HG03565 (cell line): Measurements from ENCODE around the gene S100A5.

Source experiments
- ATAC-seq: cut with Tn5 transposase; IDR thresholded peaks from one replicate; pipeline ENCODE4 v1.9.1; 2021; ENCODE audit warnings: mild to moderate bottlenecking, moderate library complexity; ENCODE audit not compliant: unreplicated experiment

S100A5 gene

DNA sequence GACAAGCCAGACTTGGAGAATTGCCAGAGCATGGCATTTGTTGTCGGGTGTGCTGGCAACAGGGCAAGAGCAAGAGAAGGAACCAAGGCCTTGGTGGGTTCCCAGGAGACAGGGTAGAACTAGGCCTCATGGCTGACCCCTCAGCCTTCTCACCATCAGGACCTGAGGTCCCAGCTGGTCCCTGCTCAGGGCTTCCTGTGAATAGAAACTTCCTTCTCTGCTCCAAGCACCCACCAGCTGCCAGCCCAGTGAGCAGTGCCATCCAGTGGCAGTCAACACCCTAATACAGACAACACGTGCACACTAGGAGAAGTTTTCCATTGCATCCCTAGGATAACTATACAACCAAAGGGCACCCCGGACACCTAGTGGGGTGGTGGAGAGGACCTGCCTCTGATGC, 27.7 kb downstream of the S100A5 start:
- ATAC-seq: no peak

DNA sequence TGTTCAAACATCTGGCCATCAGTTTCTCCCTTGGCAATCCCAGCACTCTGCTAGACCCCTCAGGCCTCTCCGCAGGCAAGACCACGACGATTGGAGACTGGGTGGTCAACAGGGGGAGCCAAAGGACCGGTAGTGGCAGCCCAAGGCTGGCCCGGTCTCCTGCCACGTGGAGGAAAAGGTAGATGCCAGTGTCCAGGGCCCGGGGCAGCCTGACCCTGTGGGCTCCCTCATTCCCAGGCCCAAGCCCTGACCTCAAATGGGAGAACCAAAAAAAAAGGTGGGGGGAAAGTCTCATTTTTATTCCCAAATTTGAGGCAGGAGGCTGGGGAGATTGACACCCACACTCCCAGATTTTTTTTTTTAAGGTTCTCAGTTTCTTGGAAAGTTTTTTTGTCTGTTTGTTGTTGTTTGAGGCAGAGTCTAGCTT, 29.7 kb downstream of the S100A5 start:
- no peak for ATAC-seq

DNA sequence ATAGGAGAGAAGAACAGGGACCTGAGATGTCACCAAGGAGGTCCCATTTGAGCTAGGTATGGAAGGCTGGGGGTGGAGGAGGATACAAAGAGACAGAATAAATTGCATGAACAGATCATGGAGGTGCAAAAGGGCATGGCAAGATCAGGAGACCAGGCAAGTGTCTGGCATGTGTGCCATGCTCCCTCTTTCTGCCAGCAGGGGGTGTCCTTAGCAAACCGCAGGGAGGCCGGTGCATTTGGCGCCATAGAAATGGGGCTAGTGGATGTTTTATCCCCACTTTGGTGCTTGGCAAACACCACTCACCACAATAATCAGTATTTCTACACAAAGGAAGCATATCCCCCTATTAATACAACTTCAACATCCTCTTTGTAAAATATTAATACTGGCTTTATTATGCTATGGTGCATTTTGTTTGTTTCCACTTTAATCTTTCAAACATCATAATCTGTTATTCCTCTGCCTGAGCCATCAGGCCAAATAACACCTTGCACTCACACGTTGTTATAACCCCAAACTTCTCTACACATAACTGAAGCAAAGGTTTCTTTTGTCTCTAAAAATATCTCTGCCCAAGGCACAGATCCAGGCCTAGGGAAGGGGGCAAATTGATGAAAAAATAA, 30.9 kb downstream of the S100A5 start:
- no peak for ATAC-seq

DNA sequence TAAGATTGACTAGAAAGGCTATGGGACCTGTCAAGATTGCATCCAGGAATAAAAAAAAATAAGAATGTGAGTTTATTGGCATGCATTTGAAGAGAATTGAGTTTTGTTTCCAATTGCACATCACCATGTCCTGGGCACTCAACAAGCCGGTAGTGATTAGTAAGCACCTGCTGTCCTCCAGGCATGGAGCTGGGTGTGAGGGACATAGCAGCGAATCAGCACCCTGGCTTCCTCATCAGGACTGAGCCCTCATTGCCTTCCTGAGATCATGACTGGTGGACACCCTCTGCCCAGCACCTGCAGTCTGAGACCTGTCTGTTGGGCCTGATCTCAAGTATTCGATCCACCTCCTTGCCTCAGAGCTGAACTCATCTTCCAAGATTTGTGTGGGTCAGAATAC, 31.7 kb downstream of the S100A5 start:
- no peak for ATAC-seq

DNA sequence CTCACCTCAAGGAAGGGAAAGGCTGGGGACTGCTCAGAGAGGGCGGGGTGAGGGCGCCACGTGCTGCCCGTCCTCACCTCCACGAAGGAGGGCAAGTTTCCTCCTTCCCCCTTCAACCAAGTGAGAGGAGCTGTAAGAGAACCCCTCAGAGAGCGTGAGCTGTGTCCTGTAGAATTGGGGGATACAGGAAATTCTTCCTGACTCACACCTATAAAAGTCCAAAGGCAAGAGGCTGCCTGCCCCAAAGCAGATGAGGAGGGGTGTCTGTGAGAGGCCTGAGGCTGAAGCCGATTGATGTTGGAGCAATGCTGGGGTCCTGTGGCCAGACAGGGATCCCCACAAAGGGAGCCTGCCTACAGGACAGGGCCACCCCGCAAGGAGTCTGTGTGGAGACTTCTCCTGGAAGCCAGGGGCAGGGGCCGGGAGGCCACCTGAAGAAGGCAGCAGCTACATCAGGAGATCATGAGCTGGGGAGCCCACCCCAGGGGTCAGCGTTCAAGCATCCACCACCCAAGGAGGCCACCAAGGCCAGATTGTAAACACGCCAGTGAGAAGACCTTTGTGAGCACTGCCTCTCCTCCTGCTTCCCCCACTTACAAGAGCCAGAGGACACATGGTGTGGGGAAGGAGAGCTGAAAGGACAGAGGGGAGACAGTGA, 32.7 kb downstream of the S100A5 start:
- ATAC-seq: no peak

DNA sequence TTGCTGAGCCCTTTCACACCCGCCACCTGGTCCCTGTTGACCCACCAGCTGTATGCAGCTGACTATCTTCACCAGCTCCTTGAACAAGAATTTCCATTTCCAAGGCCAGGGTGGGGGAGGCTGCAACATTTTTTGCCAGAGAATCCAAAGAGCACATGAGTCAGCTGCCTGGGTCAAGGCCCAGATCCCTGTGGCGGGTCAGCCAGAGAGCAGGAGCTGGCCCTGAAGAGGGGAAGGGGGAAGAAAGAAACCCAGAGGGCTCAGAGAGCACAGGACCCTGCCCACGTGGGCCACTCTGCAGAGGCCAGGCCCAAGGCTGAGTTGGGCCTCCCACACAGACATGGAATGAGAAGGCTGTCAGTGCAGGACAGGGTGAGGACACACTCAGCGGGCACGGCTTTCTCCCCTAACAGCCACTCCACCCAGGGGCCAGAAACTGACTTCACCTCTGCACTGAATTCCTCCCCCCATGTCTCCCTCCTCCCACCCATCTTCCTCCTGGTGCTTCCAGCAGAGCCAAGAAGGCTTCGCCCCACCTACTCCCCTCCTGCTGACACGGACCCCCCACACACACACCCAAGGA, 33.8 kb downstream of the S100A5 start:
- ATAC-seq: no peak

DNA sequence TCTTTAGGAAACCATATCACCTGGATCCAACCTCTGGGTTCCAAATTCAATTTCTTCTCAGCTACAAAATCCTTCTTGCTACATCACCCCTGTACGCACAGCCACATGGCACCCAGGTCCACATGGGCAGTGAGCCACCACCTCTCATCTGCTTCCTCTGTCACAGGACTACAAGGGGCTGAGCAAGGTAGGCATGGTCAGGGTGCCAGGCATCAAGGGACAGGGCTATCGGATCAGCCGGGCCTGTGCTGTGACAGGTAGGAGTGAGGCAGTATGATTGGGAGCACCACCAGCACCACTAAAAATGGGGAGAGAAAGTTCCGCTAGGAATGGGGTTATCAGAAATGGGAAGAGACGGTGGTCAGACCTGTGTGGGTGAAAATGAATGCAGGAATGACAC, 34.3 kb downstream of the S100A5 start:
- no peak for ATAC-seq

DNA sequence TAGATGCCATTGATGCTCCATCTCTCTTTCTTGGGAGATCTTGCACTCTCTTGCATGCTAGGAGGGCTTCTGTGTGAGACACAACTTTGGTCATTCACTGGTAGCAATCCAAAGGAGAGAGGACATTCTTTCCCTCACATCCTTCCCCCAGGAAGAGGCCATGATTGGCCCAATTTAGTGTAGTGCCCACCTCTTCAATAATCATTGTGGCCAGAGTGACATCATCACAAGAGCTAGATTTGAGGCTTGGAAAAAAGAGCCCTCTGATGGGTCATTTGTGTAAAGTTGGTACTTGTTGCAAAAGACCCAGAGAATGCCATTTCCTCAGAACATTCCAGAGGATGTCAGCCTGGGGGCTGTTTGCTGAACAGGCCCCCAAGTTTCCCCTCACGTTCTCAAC, 35.2 kb downstream of the S100A5 start:
- no peak for ATAC-seq

DNA sequence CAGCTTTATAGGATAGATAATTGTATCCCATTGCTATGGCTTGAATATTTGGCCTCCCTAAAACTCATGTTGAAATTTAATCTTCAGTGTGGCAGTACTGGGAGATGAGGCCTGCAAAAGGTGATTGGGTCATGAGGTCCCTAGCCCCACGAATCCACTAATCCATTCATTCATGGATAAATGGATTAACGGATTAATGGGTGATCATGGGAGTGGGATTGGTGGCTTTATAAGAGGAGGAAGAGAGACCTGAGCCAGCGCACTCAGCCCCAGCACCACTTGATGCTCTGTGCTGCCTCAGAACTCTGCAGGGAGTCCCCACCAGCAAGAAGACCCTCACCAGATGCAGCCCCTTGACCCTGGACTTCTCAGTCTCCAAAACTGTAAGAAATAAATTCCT, 37.0 kb downstream of the S100A5 start:
- ATAC-seq: no peak

DNA sequence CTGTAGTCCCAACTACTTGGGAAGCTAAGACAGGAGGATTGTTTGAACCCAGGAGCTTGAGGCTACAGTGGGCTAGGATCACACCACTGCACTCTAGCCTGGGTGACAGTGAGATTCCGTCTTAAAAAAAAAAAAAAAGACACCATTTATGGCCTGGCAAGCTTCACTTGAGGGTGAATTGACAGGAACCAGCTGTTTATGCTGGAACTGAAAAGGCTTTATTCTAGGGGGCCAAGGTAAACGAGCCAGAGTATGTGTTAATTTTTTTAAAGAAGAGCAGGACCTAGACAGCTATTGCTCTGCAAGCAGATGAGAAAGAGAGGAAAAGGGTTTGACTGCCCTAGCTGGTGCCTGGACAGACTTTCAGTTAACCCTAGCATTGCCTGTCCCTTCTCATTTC, 42.0 kb downstream of the S100A5 start:
- no peak for ATAC-seq

DNA sequence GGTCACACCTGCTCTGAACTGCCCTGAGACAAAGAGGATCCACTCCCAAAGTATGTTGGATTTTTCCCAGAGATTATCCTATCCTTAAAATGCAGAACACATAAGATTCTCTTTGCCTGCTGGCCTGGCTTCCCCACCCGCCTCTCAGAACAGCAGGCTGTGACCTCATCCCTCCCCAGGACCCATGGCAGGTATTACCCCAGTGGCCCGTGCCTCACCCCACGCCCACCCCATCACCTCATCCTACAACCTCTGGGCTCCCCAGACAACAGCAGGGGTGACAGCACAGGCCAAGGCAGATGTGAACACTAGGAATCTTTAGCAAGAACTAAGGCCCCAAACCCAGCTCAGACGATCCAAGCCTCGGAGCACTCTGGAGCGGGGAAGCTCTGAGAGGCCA, 45.2 kb downstream of the S100A5 start:
- no peak for ATAC-seq

DNA sequence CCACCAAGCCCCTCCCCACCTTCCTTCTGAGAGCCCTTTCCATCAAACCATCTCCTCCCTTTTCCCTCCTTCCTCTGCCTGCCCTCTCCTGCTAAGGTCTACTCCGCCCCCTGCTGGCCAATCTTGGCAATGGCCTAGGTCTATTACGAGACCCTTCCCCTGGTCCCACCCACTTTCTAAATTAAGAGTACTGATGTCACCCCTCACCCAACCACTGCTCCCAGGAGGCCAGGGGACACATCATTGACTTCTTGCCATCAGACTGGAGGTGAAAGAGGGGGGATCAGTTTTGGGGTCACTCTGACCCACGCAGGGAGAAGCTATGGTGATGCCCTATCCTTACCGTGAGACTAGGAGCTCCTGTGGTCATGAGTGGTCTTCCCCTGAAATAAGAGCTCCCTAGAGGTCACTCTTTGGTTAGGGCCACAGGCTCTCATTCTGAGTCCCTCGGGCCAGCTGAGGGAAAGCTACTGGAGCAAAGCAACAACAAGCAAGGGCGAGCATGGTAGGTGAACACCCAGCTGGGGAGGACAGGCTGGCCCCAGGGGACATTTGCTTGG, 45.7 kb downstream of the S100A5 start:
- ATAC-seq: no peak

DNA sequence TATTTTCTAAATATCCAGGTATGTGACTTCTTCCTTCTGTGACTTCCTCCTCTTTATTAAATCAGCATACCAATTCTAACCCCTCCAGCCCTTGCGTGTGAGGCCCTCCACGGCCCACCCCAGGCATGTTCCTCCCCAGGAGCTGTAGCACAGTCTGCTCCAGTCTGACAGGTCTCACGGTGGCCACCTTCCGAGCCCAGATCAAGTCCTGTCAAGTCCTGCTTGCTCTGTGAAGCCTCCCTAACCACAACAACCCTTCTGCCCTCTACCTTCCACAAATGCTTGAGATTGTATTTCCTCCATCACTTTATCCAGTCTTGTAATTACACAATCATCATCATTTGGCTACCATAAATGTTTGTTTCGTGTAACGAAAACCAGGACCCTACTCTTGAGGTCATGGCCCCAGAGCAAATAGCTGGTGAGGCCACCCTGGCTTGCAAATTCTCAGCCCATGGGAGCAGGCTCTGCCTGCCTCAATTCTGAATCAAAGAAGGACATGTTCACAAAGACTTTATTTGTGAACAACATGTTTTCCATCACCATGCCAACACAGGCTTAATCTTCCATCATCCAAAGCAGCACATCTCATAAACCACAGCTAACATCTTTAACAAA, 47.3 kb downstream of the S100A5 start:
- ATAC-seq: no peak

DNA sequence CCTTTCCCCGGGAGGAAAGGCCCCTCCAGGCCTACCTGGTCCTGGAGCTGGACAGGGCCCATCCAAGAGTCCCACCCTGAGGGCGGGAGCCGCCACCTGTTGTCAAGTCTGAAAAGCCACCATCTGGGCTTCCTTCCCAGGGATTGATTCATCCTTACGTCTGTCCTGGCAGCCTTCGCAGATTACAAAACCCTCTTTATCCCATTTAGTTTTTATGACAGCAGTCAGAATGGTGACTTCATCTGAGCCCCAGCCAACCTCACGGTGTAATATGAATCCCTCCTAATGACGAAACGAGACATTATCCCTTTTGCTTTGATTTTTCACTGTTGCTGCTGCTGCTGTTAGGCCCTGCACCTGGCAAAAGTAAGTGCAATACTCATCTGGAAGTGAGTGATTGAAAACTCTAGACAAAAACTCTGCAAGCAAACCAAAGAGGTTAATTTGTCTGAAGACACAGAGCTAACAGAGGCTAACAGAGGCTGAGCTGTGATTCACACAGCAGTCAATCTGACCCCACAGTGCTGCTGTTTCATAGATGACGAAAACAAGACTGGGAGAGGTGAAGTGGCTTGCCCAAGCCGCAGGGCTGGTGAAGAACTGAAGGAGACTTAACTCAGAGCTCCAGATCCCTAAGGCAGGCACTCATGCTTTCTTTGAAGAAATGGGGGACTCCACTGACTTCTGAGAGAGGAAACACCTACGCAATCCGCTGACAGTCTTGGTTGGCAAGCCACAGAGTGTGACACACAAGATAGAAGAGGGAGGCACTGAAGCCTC, 50.3 kb downstream of the S100A5 start:
- no peak for ATAC-seq

DNA sequence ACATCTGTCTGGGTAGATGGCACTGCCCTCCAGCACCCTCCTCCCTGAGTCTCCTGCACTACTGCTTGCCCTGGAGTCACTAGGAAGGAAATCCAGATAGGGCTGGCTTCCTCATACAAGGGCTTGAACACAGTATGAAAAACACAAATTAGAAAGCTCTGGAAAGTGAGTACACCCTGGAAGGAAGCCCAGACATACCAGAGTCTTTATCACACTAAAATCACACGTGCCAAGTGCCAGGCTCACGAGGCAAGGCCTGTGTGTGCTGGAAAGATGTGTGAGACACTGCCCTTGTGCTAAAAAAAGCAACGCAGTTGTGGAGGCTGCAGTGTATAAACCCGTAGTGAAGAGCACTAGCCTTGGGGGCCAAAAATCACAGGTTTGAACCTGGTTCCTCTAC, 52.0 kb downstream of the S100A5 start:
- no peak for ATAC-seq

DNA sequence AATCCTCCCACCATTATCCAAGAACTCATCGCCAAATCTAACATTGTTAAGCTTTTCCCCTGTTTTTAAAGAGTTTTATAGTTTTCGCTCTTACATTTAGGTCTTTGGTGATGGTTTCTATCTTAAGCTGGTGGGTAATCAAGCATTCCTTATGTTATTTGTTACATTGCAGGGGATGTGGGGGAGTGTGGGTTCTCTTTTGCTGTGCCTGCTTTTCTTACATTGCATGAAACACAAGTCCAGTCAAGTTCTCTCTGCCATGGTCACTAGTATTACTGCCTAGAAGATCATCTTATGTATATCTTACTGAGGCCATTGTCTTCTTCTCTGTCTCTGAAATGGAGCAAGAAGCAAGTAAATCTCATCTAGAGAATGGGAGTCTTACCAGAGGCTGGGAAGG, 53.0 kb downstream of the S100A5 start:
- ATAC-seq: no peak
